ENCODE data around the gene SLITRK5. TPM values are rescaled to one million over a fixed set of nuclear protein-coding genes. Genes with fewer than 3 reads are reported as not detected.

SLITRK5 gene
- total RNA-seq, 4 donors from 2014 or later: 0.17 to 0.45 (median 0.38) TPM

DNA sequence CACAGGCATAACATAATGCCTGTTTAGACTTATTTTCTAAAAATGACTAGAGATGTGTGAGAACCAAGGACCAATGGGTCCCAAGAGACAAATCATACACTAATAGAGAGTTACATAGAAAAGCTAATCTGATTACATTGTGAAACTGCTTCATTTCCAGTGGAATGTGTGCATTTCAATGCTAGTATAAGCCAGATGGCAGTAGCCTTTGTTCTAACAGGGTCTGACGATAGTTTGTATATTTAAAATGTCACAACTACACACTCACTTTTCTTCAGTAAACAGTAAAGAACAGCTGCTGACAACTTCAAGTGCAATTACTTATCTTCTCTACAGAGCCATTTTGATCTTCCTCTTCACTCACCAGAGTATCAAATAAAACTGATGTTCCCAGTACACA, 4.3 kb upstream of the SLITRK5 start:
- Histone ChIP-seq H3K27ac (replicated peaks in 1 of 4) (no peak overlapping the region), H3K27me3 (peaks cover 0 to 25% (median 4%) of the 10 kb centered on the region in 4 donors), H3K36me3 (no peaks in the 10 kb centered on the region), H3K4me1 (peaks cover 12 to 14% (median 13%) of the 10 kb centered on the region in 4 donors), H3K4me3 (no peak overlapping the region), H3K9me3 (no peaks in the 10 kb centered on the region)
- TF ChIP-seq POLR2AphosphoS5 (IDR thresholded peaks at IDR 0.05) (no peak), POLR2A (IDR thresholded peaks at IDR 0.05; ENCODE audit: low read depth) (no peak), EP300 (IDR thresholded peaks at IDR 0.05) (no peak)
- TF ChIP-seq, protein P1, sequence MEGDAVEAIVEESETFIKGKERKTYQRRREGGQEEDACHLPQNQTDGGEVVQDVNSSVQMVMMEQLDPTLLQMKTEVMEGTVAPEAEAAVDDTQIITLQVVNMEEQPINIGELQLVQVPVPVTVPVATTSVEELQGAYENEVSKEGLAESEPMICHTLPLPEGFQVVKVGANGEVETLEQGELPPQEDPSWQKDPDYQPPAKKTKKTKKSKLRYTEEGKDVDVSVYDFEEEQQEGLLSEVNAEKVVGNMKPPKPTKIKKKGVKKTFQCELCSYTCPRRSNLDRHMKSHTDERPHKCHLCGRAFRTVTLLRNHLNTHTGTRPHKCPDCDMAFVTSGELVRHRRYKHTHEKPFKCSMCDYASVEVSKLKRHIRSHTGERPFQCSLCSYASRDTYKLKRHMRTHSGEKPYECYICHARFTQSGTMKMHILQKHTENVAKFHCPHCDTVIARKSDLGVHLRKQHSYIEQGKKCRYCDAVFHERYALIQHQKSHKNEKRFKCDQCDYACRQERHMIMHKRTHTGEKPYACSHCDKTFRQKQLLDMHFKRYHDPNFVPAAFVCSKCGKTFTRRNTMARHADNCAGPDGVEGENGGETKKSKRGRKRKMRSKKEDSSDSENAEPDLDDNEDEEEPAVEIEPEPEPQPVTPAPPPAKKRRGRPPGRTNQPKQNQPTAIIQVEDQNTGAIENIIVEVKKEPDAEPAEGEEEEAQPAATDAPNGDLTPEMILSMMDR (IDR thresholded peaks at IDR 0.05): no peak
- no peak for DNase-seq (ENCODE audit: extremely low spot score)
- intact Hi-C loops (cut with DNase I): no loop called here
- 35% methylated on average over 1 of the region's 1 CpG for WGBS

DNA sequence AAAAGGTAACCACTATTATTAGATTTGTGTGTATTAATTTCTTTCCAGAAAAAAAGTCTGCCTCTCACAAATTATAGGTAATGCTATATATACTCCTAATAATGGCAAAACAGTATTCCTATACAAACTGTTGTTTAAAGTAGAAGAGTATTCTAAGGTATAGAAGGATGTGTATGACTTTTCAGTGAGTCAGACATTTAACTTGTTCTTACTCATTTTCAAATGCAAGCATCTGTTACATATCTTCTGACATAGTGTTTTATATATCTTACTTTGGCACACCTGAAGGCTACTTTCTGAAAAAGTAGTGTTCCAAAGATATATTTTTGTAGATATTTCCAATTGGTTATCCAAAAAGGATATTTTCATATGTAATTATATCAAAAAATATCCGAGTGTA, 3.5 kb upstream of the SLITRK5 start:
- intact Hi-C loops (cut with DNase I): no loop called here
- no peak for DNase-seq (ENCODE audit: extremely low spot score)
- Histone ChIP-seq H3K4me1 (peaks cover 20 to 22% (median 21%) of the 10 kb centered on the region in 4 donors), H3K9me3 (no peaks in the 10 kb centered on the region), H3K27ac (replicated peaks in 1 of 4) (no peak overlapping the region), H3K27me3 (peaks cover 0 to 34% (median 12%) of the 10 kb centered on the region in 4 donors), H3K4me3 (no peak overlapping the region), H3K36me3 (no peaks in the 10 kb centered on the region)
- WGBS: 72% methylated on average over 1 of the region's 1 CpG
- TF ChIP-seq EP300 (IDR thresholded peaks at IDR 0.05): no peak
- TF ChIP-seq, protein P1 (IDR thresholded peaks at IDR 0.05): no peak
- no peak for TF ChIP-seq POLR2AphosphoS5 (IDR thresholded peaks at IDR 0.05)
- TF ChIP-seq POLR2A (IDR thresholded peaks at IDR 0.05; ENCODE audit: low read depth): no peak

DNA sequence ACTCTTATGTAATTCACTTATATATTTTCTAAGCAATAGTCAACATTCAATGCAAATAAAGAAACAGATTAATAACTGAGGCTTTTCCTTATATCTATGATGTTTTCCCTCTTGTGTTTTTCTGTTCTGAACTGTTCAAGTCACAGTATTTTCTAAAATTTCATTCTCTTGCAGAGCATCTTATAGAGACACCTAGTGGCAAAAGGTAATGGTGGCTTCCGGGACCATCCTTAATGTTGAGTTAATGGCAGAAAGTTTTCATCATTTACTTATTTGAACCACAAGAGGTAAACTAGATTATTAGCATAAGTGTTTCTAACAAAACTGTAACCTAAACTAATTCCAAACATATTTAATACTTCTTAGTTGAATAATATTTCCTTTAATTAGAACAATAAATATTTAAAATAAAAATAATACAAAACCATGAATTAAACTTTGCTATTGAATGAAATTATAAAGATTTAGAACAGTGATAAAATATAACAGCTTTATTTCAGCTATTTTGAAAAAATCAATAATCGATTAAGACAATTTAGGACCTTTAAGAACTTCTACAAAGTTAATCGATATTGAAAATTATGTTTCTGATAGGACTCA, 1.7 kb upstream of the SLITRK5 start:
- TF ChIP-seq POLR2A (IDR thresholded peaks at IDR 0.05; ENCODE audit: low read depth): no peak
- TF ChIP-seq, protein P1 (IDR thresholded peaks at IDR 0.05): peak in 2 of 3 experiments; percentile 21 to 28
- no peak for DNase-seq (ENCODE audit: extremely low spot score)
- Histone ChIP-seq H3K4me1 (peaks cover 23 to 40% (median 36%) of the 10 kb centered on the region in 4 donors), H3K27ac (replicated peaks in 1 of 4) (no peak overlapping the region), H3K4me3 (no peak overlapping the region), H3K9me3 (no peaks in the 10 kb centered on the region), H3K27me3 (peaks cover 0 to 49% (median 26%) of the 10 kb centered on the region in 4 donors), H3K36me3 (no peaks in the 10 kb centered on the region)
- 32% methylated on average over 3 of the region's 3 CpGs for WGBS
- intact Hi-C loops (cut with DNase I): no loop called here

DNA sequence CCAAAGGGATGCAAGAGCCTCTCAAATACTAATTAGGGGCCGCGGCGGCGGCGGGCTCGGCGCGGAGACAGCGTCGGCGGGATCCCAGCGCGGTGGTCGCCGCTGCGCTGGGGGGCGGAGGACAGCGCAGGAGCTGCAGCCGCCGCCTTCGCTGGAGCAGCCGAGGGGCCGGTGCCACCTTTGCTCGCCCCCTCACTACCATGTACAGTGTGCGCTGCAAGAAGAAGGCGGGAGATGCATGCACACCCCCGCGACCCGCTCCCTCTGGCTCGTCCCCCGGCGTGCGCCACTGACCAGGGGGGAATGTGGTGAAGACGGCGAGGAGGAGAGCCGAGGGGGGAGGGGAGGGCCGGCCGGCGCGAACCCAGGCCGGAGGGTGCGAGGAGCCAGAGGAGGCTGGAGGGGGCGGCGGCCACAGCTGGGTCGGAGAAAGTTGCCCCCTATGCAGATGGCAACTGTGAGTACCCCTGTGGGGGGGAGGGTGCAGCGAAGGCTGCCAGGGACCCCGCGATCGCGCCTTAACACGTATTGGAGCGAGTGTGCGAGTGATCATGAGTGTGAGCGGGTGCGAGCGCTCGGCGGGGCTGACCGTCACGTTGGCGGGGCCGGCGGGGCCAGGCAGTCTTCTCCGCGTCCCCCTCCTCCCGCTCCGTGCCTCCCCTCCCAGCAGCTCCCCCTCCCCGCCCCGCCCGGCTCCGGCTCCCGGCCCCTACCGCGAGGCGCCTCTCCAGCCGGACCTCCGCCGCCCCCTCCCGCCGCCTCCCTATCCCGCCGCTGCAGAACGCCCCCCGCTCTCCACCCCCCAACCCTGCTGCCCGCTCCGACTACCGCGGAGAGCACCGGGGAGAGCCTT, 808 bp downstream of the SLITRK5 start:
- intact Hi-C loops (cut with DNase I): no loop called here
- WGBS: 1% methylated on average over 35 of the region's 89 CpGs
- H3K36me3 ChIP-seq: no peaks in the 10 kb centered on the region
- DNase-seq (ENCODE audit: extremely low spot score): peak; percentile 87
- no peaks in the 10 kb centered on the region for H3K9me3 ChIP-seq
- peaks cover 24 to 47% (median 38%) of the 10 kb centered on the region in 4 donors for H3K4me1 ChIP-seq
- H3K4me3 ChIP-seq: peak overlapping the region; percentile 57 to 68 (median 58)
- H3K27me3 ChIP-seq: peaks cover 0 to 74% (median 43%) of the 10 kb centered on the region in 4 donors
- no peak for TF ChIP-seq POLR2AphosphoS5 (IDR thresholded peaks at IDR 0.05)
- TF ChIP-seq, protein P1 (IDR thresholded peaks at IDR 0.05): no peak
- no peak for TF ChIP-seq EP300 (IDR thresholded peaks at IDR 0.05)
- no peak for TF ChIP-seq POLR2A (IDR thresholded peaks at IDR 0.05; ENCODE audit: low read depth)
- peak overlapping the region in 2 of 4 donors; percentile 16 to 51 for H3K27ac ChIP-seq (replicated peaks in 1 of 4)

All from esophagus muscularis mucosa (tissue), 4 donors.